K562 (cell line): ENCODE measurements around the gene FAM117A. TPM values are rescaled to one million over a fixed set of nuclear protein-coding genes. Genes with fewer than 3 reads are reported as not detected.
A peak's percentile ranks its signal among the peaks of the same experiment; 100 is the strongest.

Experiments used
- CBX1 ChIP-seq: sonication (generic); IDR thresholded peaks from 2 replicates; pipeline ENCODE4 v1.6.1; 2016; ENCODE audit warnings: antibody characterized with exemption, low read depth, mild to moderate bottlenecking
- ETV5 ChIP-seq: sonication (generic); formaldehyde crosslinking; IDR thresholded peaks from 2 replicates; pipeline ENCODE4 v1.4.0; 2020; ENCODE audit warnings: low read depth, mild to moderate bottlenecking, missing genetic modification reagents
- SNIP1 ChIP-seq: fragments of 450-650 bp; IDR thresholded peaks from 2 replicates; pipeline ENCODE4 v1.7.1; 2017; ENCODE audit warnings: low read depth, mild to moderate bottlenecking
- SP2 ChIP-seq: IDR thresholded peaks from 2 replicates; pipeline ENCODE4 v1.6.1; 2011; ENCODE audit warnings: mild to moderate bottlenecking, low read depth, low read length, moderate library complexity; ENCODE audit not compliant: poor library complexity, severe bottlenecking; ENCODE audit errors: extremely low read depth
- SRSF1 ChIP-seq: fragments of 200-400 bp; formaldehyde crosslinking; IDR thresholded peaks from 2 replicates; pipeline ENCODE4 v1.6.1; 2017; ENCODE audit warnings: mild to moderate bottlenecking, low read depth, low read length, moderate library complexity
- ZNF224 ChIP-seq: sonication (generic); formaldehyde crosslinking; IDR thresholded peaks from 2 replicates; pipeline ENCODE4 v1.8.0; 2022; ENCODE audit warnings: mild to moderate bottlenecking, missing genetic modification reagents
- polyA plus RNA-seq, 8 experiments: library from polyadenylated mRNA; depleted of rRNA in 4 of 8; stranded (reverse) in 5 of 8; unstranded in 3 of 8; fragments of >200 nt; fragmentation: Nextera tagmentation in 2 of 8; fragmentation: Illumina TruSeq in 1 of 8; extraction: Ambion mirVana in 2 of 8; extraction: Trizol in 1 of 8; gene quantifications; 2 replicates each; pipeline versions ENCODE4 v1.2.1 to v1.2.3, GENCODE V29; 2011 to 2014; ENCODE audit warnings: inconsistent platforms in 1 of 8, missing spikeins in 1 of 8
- total RNA-seq, 7 experiments: library from RNA; depleted of rRNA in 6 of 7; stranded (reverse); fragments of >200 nt in 6 of 7; fragmentation: Illumina TruSeq in 2 of 7; extraction: Trizol in 2 of 7; gene quantifications; 2 replicates each; pipeline versions ENCODE4 v1.2.1 to v1.2.3, GENCODE V29; 2011 to 2021; ENCODE audit warnings: low replicate concordance in 1 of 7
- TF ChIP-seq, protein P1 (sequence below): fragments of 450-650 bp; IDR thresholded peaks from 2 replicates; pipeline ENCODE4 v1.6.1; 2016; ENCODE audit warnings: low read depth
- TF ChIP-seq, protein P2 (sequence below): IDR thresholded peaks from 2 replicates; pipeline ENCODE4 v1.6.1; 2012; ENCODE audit warnings: low read depth, low read length, improper control_type of control experiment, borderline replicate concordance
- TF ChIP-seq, protein P3 (sequence below): fragments of 250-450 bp; sonication (Bioruptor Pico); IDR thresholded peaks from 2 replicates; pipeline ENCODE4 v1.5.0; 2021; ENCODE audit warnings: mild to moderate bottlenecking, moderate library complexity

Gene FAM117A
- total and polyA plus RNA-seq, 9 of the 15 experiments (the other 6 are each of a cell fraction or from before 2014, with no cell fraction given), result 3.1 to 79.7 (median 36.6) TPM

DNA sequence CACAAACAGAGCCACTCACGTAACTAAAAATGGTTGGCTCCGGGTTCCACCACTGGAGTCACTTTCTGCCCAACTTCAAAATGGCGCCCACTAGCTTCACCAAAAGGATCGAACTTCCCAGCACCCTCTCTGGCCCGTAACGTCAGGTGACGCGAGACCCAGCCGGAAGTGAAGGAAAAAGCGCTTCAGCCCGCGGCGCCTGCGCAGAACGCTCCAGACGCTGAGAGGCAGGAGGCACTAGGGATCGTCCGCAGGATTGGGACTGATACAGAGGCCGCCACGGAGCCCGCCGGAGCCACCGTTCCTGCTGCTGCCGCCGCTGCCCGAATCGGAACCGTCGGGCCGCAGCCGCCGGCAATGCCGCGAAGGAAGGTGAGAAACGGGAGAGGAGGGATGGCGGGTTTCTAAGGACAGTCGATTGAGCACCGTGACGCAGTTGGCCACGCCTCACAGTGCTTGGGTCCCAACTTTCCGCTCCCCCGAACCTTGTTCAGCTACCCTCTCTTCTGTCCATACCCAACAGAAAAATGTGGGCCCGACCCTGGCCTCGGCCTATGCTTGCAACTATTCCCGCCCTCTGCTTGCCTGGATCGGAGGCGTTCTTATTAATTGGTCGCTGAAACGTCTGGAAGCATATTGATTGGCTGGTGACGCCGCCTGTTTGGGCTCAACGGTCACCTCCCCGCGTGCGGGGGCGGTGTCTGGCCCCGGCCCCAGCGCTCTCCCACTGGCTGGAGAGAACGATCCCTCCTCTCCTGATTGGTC is 24.7 kb upstream of the FAM117A start, which contains the start of gene KAT7 (continued):
- TF ChIP-seq, protein P1, sequence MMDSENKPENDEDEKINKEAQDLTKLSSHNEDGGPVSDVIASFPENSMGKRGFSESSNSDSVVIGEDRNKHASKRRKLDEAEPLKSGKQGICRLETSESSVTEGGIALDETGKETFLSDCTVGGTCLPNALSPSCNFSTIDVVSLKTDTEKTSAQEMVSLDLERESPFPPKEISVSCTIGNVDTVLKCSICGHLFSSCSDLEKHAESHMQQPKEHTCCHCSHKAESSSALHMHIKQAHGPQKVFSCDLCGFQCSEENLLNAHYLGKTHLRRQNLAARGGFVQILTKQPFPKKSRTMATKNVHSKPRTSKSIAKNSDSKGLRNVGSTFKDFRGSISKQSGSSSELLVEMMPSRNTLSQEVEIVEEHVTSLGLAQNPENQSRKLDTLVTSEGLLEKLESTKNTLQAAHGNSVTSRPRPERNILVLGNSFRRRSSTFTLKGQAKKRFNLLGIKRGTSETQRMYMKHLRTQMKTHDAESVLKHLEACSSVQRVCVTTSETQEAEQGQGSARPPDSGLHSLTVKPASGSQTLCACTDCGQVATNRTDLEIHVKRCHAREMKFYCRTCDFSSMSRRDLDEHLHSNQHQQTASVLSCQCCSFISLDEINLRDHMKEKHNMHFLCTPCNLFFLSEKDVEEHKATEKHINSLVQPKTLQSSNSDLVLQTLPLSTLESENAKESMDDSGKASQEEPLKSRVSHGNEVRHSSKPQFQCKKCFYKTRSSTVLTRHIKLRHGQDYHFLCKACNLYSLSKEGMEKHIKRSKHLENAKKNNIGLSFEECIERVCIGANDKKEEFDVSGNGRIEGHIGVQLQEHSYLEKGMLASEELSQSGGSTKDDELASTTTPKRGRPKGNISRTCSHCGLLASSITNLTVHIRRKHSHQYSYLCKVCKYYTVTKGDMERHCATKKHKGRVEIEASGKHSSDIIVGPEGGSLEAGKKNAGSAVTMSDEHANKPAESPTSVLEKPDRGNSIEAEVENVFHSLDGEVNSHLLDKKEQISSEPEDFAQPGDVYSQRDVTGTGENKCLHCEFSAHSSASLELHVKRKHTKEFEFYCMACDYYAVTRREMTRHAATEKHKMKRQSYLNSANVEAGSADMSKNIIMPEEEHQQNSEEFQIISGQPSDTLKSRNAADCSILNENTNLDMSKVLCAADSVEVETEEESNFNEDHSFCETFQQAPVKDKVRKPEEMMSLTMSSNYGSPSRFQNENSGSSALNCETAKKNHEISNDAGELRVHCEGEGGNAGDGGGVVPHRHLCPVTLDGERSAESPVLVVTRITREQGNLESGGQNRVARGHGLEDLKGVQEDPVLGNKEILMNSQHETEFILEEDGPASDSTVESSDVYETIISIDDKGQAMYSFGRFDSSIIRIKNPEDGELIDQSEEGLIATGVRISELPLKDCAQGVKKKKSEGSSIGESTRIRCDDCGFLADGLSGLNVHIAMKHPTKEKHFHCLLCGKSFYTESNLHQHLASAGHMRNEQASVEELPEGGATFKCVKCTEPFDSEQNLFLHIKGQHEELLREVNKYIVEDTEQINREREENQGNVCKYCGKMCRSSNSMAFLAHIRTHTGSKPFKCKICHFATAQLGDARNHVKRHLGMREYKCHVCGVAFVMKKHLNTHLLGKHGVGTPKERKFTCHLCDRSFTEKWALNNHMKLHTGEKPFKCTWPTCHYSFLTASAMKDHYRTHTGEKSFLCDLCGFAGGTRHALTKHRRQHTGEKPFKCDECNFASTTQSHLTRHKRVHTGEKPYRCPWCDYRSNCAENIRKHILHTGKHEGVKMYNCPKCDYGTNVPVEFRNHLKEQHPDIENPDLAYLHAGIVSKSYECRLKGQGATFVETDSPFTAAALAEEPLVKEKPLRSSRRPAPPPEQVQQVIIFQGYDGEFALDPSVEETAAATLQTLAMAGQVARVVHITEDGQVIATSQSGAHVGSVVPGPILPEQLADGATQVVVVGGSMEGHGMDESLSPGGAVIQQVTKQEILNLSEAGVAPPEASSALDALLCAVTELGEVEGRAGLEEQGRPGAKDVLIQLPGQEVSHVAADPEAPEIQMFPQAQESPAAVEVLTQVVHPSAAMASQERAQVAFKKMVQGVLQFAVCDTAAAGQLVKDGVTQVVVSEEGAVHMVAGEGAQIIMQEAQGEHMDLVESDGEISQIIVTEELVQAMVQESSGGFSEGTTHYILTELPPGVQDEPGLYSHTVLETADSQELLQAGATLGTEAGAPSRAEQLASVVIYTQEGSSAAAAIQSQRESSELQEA, result no peak
- TF ChIP-seq CBX1 (0 out of 2 replicates have a peak, but pooled peaks have one; percentile 21), SRSF1 (no peak), ZNF224 (no peak), SP2 (peak; percentile 96), ETV5 (peak; percentile 75; the same call in 1 of the 2 replicates), SNIP1 (no peak)
- TF ChIP-seq, protein P2, sequence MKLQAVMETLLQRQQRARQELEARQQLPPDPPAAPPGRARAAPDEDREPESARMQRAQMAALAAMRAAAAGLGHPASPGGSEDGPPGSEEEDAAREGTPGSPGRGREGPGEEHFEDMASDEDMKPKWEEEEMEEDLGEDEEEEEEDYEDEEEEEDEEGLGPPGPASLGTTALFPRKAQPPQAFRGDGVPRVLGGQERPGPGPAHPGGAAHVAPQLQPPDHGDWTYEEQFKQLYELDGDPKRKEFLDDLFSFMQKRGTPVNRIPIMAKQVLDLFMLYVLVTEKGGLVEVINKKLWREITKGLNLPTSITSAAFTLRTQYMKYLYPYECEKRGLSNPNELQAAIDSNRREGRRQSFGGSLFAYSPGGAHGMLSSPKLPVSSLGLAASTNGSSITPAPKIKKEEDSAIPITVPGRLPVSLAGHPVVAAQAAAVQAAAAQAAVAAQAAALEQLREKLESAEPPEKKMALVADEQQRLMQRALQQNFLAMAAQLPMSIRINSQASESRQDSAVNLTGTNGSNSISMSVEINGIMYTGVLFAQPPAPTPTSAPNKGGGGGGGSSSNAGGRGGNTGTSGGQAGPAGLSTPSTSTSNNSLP, result no peak
- TF ChIP-seq, protein P3, sequence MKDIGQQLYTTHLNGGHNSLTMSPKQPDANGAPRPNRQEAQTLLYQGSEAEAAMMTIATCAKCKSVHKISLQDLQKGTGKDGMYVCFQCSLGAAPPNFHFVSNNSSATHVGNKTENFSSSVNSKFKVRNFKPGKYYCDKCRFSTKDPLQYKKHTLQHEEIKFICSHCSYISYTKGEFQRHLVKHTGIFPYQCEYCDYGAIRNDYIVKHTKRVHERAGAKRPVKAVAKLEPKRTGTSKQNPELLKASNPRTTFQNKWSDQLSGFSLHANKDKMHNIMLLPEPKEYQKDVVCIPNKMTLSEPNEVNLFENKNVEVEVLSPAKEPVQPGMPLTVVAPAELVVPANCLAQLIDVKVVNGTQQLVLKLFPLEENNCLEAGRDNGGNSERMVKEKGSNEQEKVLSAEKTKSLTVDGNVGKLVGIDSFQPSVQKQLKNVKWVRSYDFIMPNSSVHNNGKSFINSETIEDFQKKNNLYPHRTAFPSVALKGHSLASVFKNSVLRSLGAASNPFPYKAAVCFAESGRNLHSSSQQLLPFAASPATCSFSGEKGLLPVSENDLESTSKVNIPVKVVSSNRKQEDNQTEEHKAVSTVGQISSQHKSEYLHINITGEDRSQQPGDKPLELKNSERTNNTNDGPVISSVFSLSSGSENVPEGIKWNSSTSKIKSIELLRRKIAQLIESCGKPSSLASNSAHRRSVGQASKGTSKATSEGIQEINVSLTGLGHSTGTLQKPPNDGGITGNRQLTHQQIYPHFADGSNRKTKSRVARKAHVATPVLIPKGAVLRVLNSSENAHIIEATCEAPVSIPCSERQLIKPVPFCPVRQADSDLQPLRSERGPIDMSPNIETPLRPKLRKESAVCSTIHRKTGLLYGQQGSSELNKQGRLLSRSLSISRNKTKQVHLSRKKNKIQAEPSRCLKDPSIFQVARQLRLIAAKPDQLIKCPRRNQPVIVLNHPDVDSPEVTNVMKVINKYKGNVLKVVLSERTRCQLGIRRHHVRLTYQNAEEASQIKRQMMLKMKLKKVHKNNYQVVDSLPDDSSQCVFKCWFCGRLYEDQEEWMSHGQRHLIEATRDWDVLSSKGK, result no peak
